Parathyroid adenoma (tissue), 2 donors: ENCODE results near the gene MSH3.

Experiments used
- H2AFZ ChIP-seq: fragments of 300-600 bp; sonication (generic); one replicate; pipeline ENCODE4 v1.7.0; 2017; ENCODE audit warnings: antibody characterized with exemption, mild to moderate bottlenecking
- H3K27ac ChIP-seq: fragments of 300-600 bp; sonication (generic); one replicate; pipeline ENCODE4 v1.7.0; 2017
- H3K27me3 ChIP-seq: fragments of 300-600 bp; sonication (generic); one replicate; pipeline ENCODE4 v1.7.0; 2017; ENCODE audit warnings: low read length; ENCODE audit not compliant: control insufficient read depth, insufficient read depth
- H3K36me3 ChIP-seq: fragments of 300-600 bp; sonication (generic); one replicate; pipeline ENCODE4 v1.7.0; 2017; ENCODE audit warnings: low read length; ENCODE audit not compliant: control insufficient read depth, insufficient read depth
- H3K4me1 ChIP-seq: fragments of 300-600 bp; sonication (generic); one replicate; pipeline ENCODE4 v1.7.0; 2017; ENCODE audit warnings: control low read depth
- H3K4me2 ChIP-seq: fragments of 300-600 bp; sonication (generic); one replicate; pipeline ENCODE4 v1.7.0; 2017; ENCODE audit warnings: low read length
- H3K4me3 ChIP-seq: fragments of 300-600 bp; sonication (generic); one replicate; pipeline ENCODE4 v1.7.0; 2017; ENCODE audit warnings: low read depth, low read length
- H3K79me2 ChIP-seq: fragments of 300-600 bp; sonication (generic); one replicate; pipeline ENCODE4 v1.7.0; 2017; ENCODE audit warnings: control low read depth
- H3K9ac ChIP-seq: fragments of 300-600 bp; sonication (generic); one replicate; pipeline ENCODE4 v1.7.0; 2017; ENCODE audit warnings: mild to moderate bottlenecking
- H3K9me3 ChIP-seq: fragments of 300-600 bp; sonication (generic); one replicate; pipeline ENCODE4 v1.7.0; 2017; ENCODE audit warnings: low read length; ENCODE audit not compliant: control insufficient read depth
- TF ChIP-seq, protein P1 (sequence below): fragments of 300-600 bp; sonication (generic); IDR thresholded peaks from one replicate; pipeline ENCODE4 v1.7.0; 2017; ENCODE audit warnings: antibody characterized with exemption, mild to moderate bottlenecking
- donor health status: primary hyperparathyroidism.

The MSH3 gene

DNA sequence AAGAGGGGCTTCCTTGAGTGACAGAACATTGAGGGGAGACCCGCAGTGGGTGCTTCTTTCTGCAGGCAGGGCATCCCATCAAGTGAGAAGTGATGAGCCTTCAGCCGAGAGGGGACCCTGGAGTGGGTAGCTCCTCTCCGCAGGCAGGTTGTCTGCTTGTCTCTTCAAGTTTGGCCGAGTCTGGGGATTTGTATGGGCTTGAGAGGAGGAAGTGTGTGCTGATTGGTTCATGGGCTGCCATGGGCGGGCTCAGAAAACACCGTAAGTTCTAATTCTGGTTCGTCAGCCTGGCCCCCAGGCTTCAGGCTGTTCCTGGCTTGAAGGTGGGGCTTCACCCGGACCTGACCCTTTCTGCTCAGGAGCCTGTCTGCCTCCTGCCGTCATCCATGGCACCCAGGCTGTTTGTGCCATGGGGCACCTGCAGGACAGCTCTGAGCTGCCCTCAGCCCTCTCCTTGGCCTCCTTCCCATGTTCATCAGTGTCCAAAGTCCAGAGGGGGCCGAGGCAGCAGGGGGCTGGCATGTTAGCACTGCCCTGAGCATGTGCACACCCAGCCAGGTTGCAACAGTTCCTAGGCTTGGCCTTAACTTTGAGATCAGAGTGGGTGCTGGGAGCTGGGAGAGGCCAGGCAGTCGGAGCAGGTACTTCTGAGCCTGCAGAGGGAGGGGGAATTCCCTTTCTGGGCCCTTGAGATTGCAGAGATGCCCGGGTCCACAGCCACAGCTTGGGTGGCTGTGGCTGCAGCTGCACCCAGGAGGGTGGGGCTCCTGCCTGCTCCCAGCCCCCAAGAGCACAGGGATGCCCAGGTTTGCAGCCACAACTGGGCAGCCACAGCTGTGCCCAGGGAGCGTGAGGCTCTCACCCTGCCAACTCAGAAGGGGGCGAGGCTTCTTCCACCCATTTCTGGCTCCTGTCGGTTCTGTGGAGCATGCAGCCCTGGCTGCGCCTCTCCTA lies 13.8 kb downstream of the MSH3 start:
- no peak overlapping the region for H3K27ac ChIP-seq
- no peaks in the 10 kb centered on the region for H3K36me3 ChIP-seq
- no peak overlapping the region for H2AFZ ChIP-seq
- H3K9me3 ChIP-seq: no peaks in the 10 kb centered on the region
- no peaks in the 10 kb centered on the region for H3K27me3 ChIP-seq
- H3K4me3 ChIP-seq: no peak overlapping the region
- H3K4me2 ChIP-seq: no peak overlapping the region
- no peaks in the 10 kb centered on the region for H3K4me1 ChIP-seq
- TF ChIP-seq, protein P1, sequence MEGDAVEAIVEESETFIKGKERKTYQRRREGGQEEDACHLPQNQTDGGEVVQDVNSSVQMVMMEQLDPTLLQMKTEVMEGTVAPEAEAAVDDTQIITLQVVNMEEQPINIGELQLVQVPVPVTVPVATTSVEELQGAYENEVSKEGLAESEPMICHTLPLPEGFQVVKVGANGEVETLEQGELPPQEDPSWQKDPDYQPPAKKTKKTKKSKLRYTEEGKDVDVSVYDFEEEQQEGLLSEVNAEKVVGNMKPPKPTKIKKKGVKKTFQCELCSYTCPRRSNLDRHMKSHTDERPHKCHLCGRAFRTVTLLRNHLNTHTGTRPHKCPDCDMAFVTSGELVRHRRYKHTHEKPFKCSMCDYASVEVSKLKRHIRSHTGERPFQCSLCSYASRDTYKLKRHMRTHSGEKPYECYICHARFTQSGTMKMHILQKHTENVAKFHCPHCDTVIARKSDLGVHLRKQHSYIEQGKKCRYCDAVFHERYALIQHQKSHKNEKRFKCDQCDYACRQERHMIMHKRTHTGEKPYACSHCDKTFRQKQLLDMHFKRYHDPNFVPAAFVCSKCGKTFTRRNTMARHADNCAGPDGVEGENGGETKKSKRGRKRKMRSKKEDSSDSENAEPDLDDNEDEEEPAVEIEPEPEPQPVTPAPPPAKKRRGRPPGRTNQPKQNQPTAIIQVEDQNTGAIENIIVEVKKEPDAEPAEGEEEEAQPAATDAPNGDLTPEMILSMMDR: no peak
- no peak overlapping the region for H3K9ac ChIP-seq
- peaks cover 3% of the 10 kb centered on the region for H3K79me2 ChIP-seq

GRCh38 chr5:80672140-80672736 lies 17.8 kb downstream of the MSH3 start:
- Histone ChIP-seq H3K9ac (no peak overlapping the region), H3K27ac (no peak overlapping the region), H2AFZ (no peak overlapping the region), H3K9me3 (no peaks in the 10 kb centered on the region), H3K4me3 (no peak overlapping the region), H3K4me2 (no peak overlapping the region), H3K36me3 (no peaks in the 10 kb centered on the region), H3K4me1 (no peaks in the 10 kb centered on the region), H3K27me3 (no peaks in the 10 kb centered on the region), H3K79me2 (peaks cover 3% of the 10 kb centered on the region)
- TF ChIP-seq, protein P1: peak; percentile 78

- no peak overlapping the region for H3K9ac ChIP-seq
- H3K4me1 ChIP-seq: no peaks in the 10 kb centered on the region
- no peak overlapping the region for H3K4me2 ChIP-seq
- H3K4me3 ChIP-seq: no peak overlapping the region
- no peaks in the 10 kb centered on the region for H3K36me3 ChIP-seq
- H3K27me3 ChIP-seq: no peaks in the 10 kb centered on the region
- no peaks in the 10 kb centered on the region for H3K9me3 ChIP-seq
- H2AFZ ChIP-seq: no peak overlapping the region
- peaks cover 3% of the 10 kb centered on the region for H3K79me2 ChIP-seq
- TF ChIP-seq, protein P1: no peak
- no peak overlapping the region for H3K27ac ChIP-seq
These were observed 22.3 kb downstream of the MSH3 start for GRCh38 chr5:80676706-80677105.

DNA sequence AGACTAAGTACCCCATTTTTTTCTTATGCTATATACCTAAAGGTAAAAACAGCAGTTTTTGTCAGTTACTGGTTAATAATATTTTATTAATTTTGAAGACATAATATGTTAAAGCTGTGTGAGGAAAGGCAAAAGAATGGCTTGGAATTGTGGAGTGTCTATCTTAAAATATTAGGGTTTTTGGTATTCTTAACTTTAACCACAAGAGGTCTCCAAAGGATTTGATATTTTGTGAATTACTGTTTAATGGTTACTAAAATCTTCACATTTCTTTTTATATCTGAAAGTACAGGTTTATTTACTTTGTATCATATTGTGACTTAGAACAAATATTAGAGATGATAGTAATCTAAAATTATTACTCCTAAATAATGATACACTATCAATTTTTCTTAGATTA lies 32.3 kb downstream of the MSH3 start:
- no peaks in the 10 kb centered on the region for H3K9me3 ChIP-seq
- H3K4me2 ChIP-seq: no peak overlapping the region
- TF ChIP-seq, protein P1: no peak
- no peaks in the 10 kb centered on the region for H3K36me3 ChIP-seq
- no peak overlapping the region for H2AFZ ChIP-seq
- H3K9ac ChIP-seq: no peak overlapping the region
- no peaks in the 10 kb centered on the region for H3K4me1 ChIP-seq
- H3K4me3 ChIP-seq: no peak overlapping the region
- H3K79me2 ChIP-seq: peaks cover 7% of the 10 kb centered on the region
- no peak overlapping the region for H3K27ac ChIP-seq
- no peaks in the 10 kb centered on the region for H3K27me3 ChIP-seq
